Endometrial microvascular endothelial cells (primary cell): ENCODE measurements around the gene NDFIP1. TPM values are rescaled to one million over a fixed set of nuclear protein-coding genes. Genes with fewer than 3 reads are reported as not detected.
"Not testable (repeated sequence)": the region's sequence is repeated elsewhere in the genome, so short reads cannot be mapped to it uniquely, and the experiment has no call there.

Experiments used
- in situ Hi-C: cut with HindIII; loops from 2 replicates; pipeline ENCODE4 v1.10.0; 2017; ENCODE audit warnings: low sequenced_read_pairs, low pct_unique_long_range_greater_than_20kb; ENCODE audit errors: inconsistent ontology term
- total RNA-seq: library from RNA; depleted of rRNA; stranded (reverse); fragments of >200 nt; gene quantifications from one replicate; pipeline ENCODE4 v1.2.3, GENCODE V29; 2015; ENCODE audit errors: inconsistent ontology term

The NDFIP1 gene
- total RNA-seq, 1 donor from 2014 or later = 62.1 TPM

DNA sequence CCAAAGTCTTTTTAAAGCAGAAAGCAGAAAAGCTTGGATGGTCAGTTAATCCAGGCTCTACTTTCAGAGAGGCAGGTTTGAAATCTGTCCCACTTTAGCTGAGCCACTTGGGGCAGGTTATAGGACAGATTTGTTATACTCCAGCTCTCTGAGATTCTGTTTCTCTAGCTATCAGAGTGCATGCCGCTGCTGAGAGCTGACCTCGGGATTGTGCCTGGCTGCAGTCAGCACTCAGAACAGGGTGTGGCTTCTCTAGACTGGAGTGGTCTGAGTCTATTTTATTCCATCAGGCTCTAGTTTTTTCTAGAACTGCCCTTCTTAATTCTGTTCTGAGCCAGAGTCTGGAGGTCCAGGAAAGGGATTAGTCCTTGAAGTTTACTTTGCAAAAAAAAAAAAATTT is 67.7 kb downstream of the NDFIP1 start:
- in situ Hi-C loops = no loop called here

GRCh38 chr5:142178651-142179050 is 70.1 kb downstream of the NDFIP1 start:
- in situ Hi-C loops = no loop called here

DNA sequence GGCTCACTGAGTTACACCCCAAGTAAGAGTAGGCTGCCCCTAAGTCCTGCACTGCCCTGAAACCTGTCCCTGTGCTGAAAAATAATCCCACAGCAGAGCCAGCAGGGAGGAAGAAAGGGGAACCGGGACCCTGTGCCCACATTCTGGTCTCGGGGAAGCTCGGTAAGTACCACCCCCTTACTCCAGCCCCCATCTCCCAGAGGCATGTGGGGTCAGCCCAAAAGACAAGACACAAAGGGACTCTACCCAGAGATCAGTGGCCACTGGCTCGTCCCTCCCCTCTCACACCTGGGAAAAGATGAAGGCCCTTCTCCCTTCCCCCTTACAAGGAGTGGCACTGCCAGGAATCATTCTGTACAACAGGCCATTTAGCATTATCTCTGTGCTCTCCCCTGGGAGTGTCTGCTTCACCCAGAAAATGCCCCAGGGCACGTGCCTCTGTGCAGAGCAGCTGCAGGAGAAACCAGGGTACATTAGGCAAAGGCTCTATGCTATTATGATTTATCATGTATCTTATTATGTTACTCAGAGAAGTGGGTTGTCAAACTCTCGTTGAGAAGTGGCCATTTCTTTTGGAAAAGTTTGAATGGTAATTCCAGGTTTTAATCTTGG is 71.3 kb downstream of the NDFIP1 start:
- in situ Hi-C loops = no loop called here

- in situ Hi-C loops = no loop called here
Observed at GRCh38 chr5:142181096-142181495, 72.5 kb downstream of the NDFIP1 start.

GRCh38 chr5:142181547-142182163 is 73.1 kb downstream of the NDFIP1 start:
- in situ Hi-C loops = no loop called here

DNA sequence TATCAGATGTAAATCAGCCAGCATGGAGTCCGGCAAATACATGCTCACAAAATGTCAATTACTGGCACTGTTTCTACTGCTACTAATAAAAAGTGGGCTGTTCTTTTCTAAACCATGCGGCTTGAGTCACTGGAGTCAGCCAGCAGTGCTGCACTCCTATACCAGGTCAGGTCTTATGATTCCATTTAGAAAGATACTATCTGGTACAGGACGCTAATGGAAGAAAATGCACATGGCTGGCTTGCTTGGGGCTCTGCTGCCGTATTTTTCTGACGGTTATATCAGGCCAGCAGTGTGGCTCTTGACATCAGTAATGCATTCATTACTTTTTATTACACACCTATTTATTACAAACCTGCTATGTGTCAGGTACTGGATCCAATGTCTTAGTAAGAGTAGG is 74.3 kb downstream of the NDFIP1 start:
- in situ Hi-C loops = no loop called here

- in situ Hi-C loops = no loop called here
Observed at GRCh38 chr5:142183561-142183960, 75.0 kb downstream of the NDFIP1 start.

DNA sequence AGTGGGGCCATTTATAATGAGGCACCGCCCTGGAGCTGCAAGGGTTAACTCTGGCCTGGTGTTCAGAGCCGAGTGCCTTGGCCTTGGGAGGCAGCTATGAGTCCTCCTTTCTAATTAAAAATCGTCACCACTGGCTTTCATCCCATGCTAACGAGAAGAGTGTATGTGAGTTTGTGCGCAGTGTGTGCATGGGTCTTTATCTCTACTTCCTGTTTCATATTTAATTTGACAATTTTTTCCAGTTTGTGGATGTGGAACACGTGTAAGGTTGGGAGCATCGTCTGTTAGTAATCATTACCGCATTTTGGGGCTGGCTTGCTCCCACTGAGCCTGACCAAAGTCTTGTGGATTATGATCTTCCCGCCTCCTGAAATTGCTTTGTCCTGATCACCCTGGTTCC is 76.4 kb downstream of the NDFIP1 start:
- in situ Hi-C loops = no loop called here

DNA sequence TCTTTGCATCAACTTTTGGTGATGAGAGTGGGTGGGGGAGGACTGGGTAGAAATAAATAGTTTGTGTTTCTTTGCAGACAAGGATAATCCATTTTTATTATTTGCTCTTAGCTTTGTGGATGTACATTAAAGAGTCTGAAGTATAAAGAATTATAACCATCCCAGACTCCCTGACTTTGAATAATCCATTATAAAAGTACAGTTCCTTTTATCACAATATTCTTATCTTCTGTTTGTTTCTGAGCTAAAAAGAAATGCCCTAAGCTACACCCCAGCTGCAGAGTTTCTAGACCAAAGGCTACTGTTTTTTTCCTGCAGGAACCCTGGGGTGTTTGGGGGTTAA is 77.9 kb downstream of the NDFIP1 start:
- in situ Hi-C loops = no loop called here

GRCh38 chr5:142186857-142187594 is 78.4 kb downstream of the NDFIP1 start:
- in situ Hi-C loops = no loop called here

DNA sequence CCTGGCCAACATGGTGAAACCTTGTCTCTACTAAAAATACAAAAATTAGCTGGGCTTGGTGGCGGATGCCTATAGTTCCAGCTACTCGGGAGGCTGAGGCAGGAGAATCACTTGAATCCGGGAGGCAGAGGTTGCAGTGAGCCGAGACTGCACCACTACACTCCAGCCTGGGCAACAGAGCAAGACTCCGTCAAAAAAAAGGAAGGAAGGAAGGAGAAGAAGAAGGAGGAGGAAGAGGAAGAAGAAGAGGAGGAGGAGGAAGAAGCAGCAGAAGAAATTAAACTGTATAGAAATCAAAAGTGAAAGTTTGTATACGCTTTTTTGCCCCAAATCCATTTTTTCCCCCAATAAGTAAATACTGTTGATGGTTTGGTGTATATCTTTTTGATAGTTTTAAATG is 80.1 kb downstream of the NDFIP1 start:
- in situ Hi-C loops = not testable (repeated sequence)

GRCh38 chr5:142189813-142190212 is 81.2 kb downstream of the NDFIP1 start:
- in situ Hi-C loops = no loop called here

DNA sequence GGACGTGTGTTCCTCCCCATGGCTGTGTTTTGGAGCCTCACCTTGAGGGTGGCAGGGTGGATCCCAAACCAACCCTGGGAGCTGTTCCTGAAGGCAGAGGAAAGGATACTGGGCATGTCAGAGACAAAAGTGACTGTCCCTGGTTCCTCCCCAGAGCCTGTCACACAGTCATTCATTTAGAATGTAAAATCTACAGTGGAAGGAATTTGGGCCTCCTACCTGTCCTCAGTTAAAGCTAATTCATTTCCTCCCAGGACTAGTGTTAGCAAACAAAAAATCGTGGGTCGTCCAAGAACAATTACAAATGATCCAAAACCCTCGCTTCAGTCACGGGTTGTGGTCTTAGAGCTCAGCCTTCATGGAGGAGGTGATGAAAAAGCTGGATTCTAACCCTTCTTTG is 83.2 kb downstream of the NDFIP1 start:
- in situ Hi-C loops = no loop called here

- in situ Hi-C loops = no loop called here
Observed at GRCh38 chr5:142192286-142193113, 83.9 kb downstream of the NDFIP1 start.

- in situ Hi-C loops = no loop called here
Observed at GRCh38 chr5:142193114-142193428, 84.5 kb downstream of the NDFIP1 start.

DNA sequence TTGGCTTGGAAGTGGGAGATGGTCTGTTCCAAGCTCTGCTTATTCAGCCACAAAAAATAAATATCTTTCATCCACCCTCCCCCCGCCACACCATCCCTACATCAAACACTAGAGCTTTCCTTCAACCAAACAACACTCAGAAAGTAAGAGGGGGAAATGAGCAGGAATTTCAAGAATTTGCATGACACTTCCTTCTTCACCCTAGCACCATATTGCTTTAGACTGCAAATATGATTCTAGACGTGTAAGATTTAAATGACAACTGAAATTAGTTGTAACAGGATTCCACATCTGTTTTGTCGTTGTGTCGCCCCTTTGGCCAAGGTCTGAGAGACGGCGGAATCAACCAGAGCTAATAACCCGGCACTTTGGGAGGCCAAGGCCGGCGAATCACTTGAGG is 88.5 kb downstream of the NDFIP1 start:
- in situ Hi-C loops = no loop called here

DNA sequence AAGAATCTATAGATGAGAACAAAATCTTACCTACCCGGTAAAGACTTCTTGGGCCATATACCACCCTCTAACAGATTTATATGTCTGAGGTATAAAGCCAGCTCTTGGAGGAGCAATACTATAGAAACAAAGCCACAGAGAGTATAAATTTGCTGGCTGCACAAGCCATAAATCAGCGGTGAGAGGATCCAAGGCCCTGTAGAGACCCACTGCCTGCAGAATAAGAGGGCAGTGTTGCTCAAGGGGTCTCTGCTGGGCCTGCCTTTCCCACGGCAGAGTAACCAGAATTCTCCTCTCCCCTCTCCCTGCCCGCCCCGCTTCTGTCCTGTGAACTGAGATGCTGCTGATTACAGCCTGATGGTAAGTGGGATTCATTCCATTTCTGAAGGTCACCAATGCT is 89.2 kb downstream of the NDFIP1 start:
- in situ Hi-C loops = no loop called here

GRCh38 chr5:142199388-142199787 is 90.8 kb downstream of the NDFIP1 start:
- in situ Hi-C loops = no loop called here

GRCh38 chr5:142200387-142200786 is 91.8 kb downstream of the NDFIP1 start:
- in situ Hi-C loops = no loop called here

DNA sequence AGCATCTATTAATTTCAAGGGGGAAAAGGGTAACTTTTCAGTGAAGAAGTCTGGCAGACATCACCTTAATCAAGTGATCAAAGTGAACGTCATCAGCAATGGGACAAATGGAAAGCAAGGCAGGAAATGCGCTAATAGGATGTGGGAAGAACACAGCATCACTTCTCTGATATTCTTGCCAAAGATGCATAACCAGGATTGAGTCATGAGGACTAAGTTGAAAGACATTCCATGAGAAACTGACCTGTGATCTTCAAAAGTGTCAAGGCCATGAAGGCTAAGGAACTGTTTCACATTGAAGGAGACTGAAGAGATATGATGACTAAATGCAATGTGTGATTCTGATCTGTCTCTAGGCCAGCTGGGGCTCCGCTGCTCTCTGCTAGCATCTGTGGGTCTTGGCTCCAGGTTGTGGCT is 92.9 kb downstream of the NDFIP1 start:
- in situ Hi-C loops = no loop called here
